Liver (tissue), 9 donors: ENCODE measurements around the gene OR11H7. TPM values are rescaled to one million over a fixed set of nuclear protein-coding genes. Genes with fewer than 3 reads are reported as not detected.

Source experiments
- DNase-seq: peaks from one replicate; pipeline ENCODE4 v3.0.0-alpha.2; 2017; ENCODE audit warnings: low spot score
- H3K27ac ChIP-seq, 2 donors: one replicate each; pipeline ENCODE4 v1.7.0; 2013; ENCODE audit warnings: inconsistent platforms in 2 of 2, low read length in 2 of 2, control low read depth in 1 of 2, low read depth in 1 of 2, mild to moderate bottlenecking in 1 of 2
- H3K27me3 ChIP-seq, 4 donors: one replicate each; pipeline versions ENCODE4 v1.6.1 to v1.7.0; 2013; ENCODE audit warnings: low read length in 3 of 4, inconsistent platforms in 1 of 4, mild to moderate bottlenecking in 1 of 4, moderate library complexity in 1 of 4; ENCODE audit not compliant: control insufficient read depth in 4 of 4, insufficient read depth in 4 of 4
- H3K36me3 ChIP-seq, 4 donors: one replicate each; pipeline versions ENCODE4 v1.6.1 to v1.7.0; 2013; ENCODE audit warnings: low read length in 3 of 4, mild to moderate bottlenecking in 3 of 4, low read depth in 1 of 4, moderate library complexity in 1 of 4; ENCODE audit not compliant: control insufficient read depth in 4 of 4, insufficient read depth in 3 of 4
- H3K4me1 ChIP-seq, 4 donors: one replicate each; pipeline versions ENCODE4 v1.6.1 to v1.7.0; 2013; ENCODE audit warnings: low read length in 3 of 4, mild to moderate bottlenecking in 3 of 4, moderate library complexity in 1 of 4; ENCODE audit not compliant: control insufficient read depth in 4 of 4, insufficient read depth in 4 of 4
- H3K4me3 ChIP-seq, 3 donors: one replicate each; pipeline versions ENCODE4 v1.6.1 to v1.7.0; 2013; ENCODE audit warnings: low read length in 3 of 3, control low read depth in 1 of 3, low read depth in 1 of 3, mild to moderate bottlenecking in 1 of 3
- H3K9ac ChIP-seq, 2 donors: one replicate each; pipeline ENCODE4 v1.7.0; 2013; ENCODE audit warnings: low read length in 2 of 2, mild to moderate bottlenecking in 2 of 2, moderate library complexity in 2 of 2, control low read depth in 1 of 2, low read depth in 1 of 2
- H3K9me3 ChIP-seq, 4 donors: one replicate each; pipeline versions ENCODE4 v1.6.1 to v1.7.0; 2013; ENCODE audit warnings: low read length in 3 of 4; ENCODE audit not compliant: control insufficient read depth in 4 of 4
- CTCF ChIP-seq: fragments of 150-350 bp; IDR thresholded peaks from 2 replicates; pipeline ENCODE4 v1.5.1; 2017; ENCODE audit warnings: improper control_type of control experiment, low read depth, low read length; ENCODE audit not compliant: missing input control
- FOXA2 ChIP-seq: IDR thresholded peaks from 2 replicates; pipeline ENCODE4 v1.6.1; 2016; ENCODE audit warnings: antibody characterized with exemption
- JUND ChIP-seq, 2 donors: IDR thresholded peaks; 2 replicates each; pipeline ENCODE4 v1.6.1; 2016; ENCODE audit warnings: antibody characterized with exemption in 2 of 2
- MAX ChIP-seq: IDR thresholded peaks from 2 replicates; pipeline ENCODE4 v1.6.1; 2016; ENCODE audit warnings: antibody characterized with exemption
- NR2F2 ChIP-seq: IDR thresholded peaks from 2 replicates; pipeline ENCODE4 v1.6.1; 2016; ENCODE audit warnings: antibody characterized with exemption
- RAD21 ChIP-seq, 2 donors: IDR thresholded peaks; 2 replicates each; pipeline ENCODE4 v1.6.1; 2016; ENCODE audit warnings: antibody characterized with exemption in 2 of 2, mild to moderate bottlenecking in 2 of 2
- REST ChIP-seq: IDR thresholded peaks from 2 replicates; pipeline ENCODE4 v1.6.1; 2016; ENCODE audit warnings: antibody characterized with exemption, mild to moderate bottlenecking
- RXRA ChIP-seq, 2 donors: IDR thresholded peaks; 2 replicates each; pipeline ENCODE4 v1.6.1; 2017 to 2018; ENCODE audit warnings: antibody characterized with exemption in 2 of 2, mild to moderate bottlenecking in 1 of 2
- SP1 ChIP-seq: IDR thresholded peaks from 2 replicates; pipeline ENCODE4 v1.6.1; 2018; ENCODE audit warnings: antibody characterized with exemption, mild to moderate bottlenecking
- TAF1 ChIP-seq: conservative IDR thresholded peaks from 2 replicates; pipeline ENCODE4 v1.6.1; 2016; ENCODE audit warnings: antibody characterized with exemption, mild to moderate bottlenecking
- YY1 ChIP-seq: IDR thresholded peaks from 2 replicates; pipeline ENCODE4 v1.6.1; 2016; ENCODE audit warnings: antibody characterized with exemption, mild to moderate bottlenecking
- ZBTB33 ChIP-seq: IDR thresholded peaks from 2 replicates; pipeline ENCODE4 v1.6.1; 2016; ENCODE audit warnings: antibody characterized with exemption
- WGBS: extraction: QIAGEN DNeasy Blood & Tissue Kit; methylation state at CpG from one replicate; pipeline ENCODE4 v1.1.7; 2013; 5-methylcytosine and 5-hydroxymethylcytosine counted together
- polyA plus RNA-seq, 2 donors: library from polyadenylated mRNA; stranded (reverse) in 1 of 2; unstranded in 1 of 2; fragments of 200-250 nt in 1 of 2; fragments of >200 nt in 1 of 2; fragmentation: Nextera tagmentation in 1 of 2; extraction: Ambion mirVana in 1 of 2; gene quantifications; one replicate each; pipeline versions ENCODE4 v1.2.1 to v1.2.3, GENCODE V29; 2013 to 2015
- total RNA-seq, 2 donors: library from RNA; depleted of rRNA; stranded (reverse); fragments of >200 nt; gene quantifications; one replicate each; pipeline ENCODE4 v1.2.3, GENCODE V29; 2014
- donor health status: healthy.
- donor health status: healthy.
- donor health status: healthy.
- donor health status: healthy.
- donor health status: healthy.

OR11H7 gene
- total and polyA plus RNA-seq, 4 donors = not detected

- no peaks in the 10 kb centered on the region for H3K27me3 ChIP-seq
- H3K9me3 ChIP-seq = no peaks in the 10 kb centered on the region
- 23% methylated on average over 2 of the region's 2 CpGs for WGBS
- H3K4me3 ChIP-seq = no peak overlapping the region
- H3K36me3 ChIP-seq = no peaks in the 10 kb centered on the region
- no peak for TF ChIP-seq CTCF
- no peak for TF ChIP-seq YY1
- TF ChIP-seq RAD21 (IDR thresholded peaks at IDR 0.05) = no peak
- TF ChIP-seq REST = no peak
- TF ChIP-seq NR2F2 = no peak
- TF ChIP-seq FOXA2 = no peak
- TF ChIP-seq MAX = no peak
- no peak overlapping the region for H3K27ac ChIP-seq
- no peaks in the 10 kb centered on the region for H3K4me1 ChIP-seq
- H3K9ac ChIP-seq = no peak overlapping the region
- DNase-seq = no peak
These were observed 32.9 kb upstream of the OR11H7 start for GRCh38 chr14:20195911-20196310.

- no peaks in the 10 kb centered on the region for H3K27me3 ChIP-seq
- no peaks in the 10 kb centered on the region for H3K9me3 ChIP-seq
- 68% methylated on average over 6 of the region's 6 CpGs for WGBS
- H3K36me3 ChIP-seq = no peaks in the 10 kb centered on the region
- no peak overlapping the region for H3K27ac ChIP-seq
- no peak for TF ChIP-seq MAX
- no peak for DNase-seq
- H3K4me3 ChIP-seq = no peak overlapping the region
- no peak overlapping the region for H3K9ac ChIP-seq
- no peaks in the 10 kb centered on the region for H3K4me1 ChIP-seq
These were observed 31.3 kb upstream of the OR11H7 start for GRCh38 chr14:20197459-20197858.

GRCh38 chr14:20198991-20199390 lies 29.8 kb upstream of the OR11H7 start:
- H3K36me3 ChIP-seq = no peaks in the 10 kb centered on the region
- H3K27ac ChIP-seq = no peak overlapping the region
- no peaks in the 10 kb centered on the region for H3K27me3 ChIP-seq
- no peaks in the 10 kb centered on the region for H3K4me1 ChIP-seq
- no peaks in the 10 kb centered on the region for H3K9me3 ChIP-seq
- no peak overlapping the region for H3K4me3 ChIP-seq
- no peak for DNase-seq
- WGBS = 58% methylated on average over 5 of the region's 5 CpGs
- H3K9ac ChIP-seq = no peak overlapping the region
- no peak for TF ChIP-seq JUND (IDR thresholded peaks at IDR 0.05)
- TF ChIP-seq SP1 = no peak
- no peak for TF ChIP-seq FOXA2
- TF ChIP-seq YY1 = no peak
- TF ChIP-seq TAF1 = no peak
- no peak for TF ChIP-seq CTCF
- no peak for TF ChIP-seq ZBTB33
- no peak for TF ChIP-seq NR2F2
- no peak for TF ChIP-seq REST
- TF ChIP-seq RXRA (IDR thresholded peaks at IDR 0.05) = no peak
- no peak for TF ChIP-seq MAX
